PC-9 (cell line): ENCODE data around the gene ARRDC1. TPM values are rescaled to one million over a fixed set of nuclear protein-coding genes. Genes with fewer than 3 reads are reported as not detected.
"Not testable (repeated sequence)": the region's sequence is repeated elsewhere in the genome, so short reads cannot be mapped to it uniquely, and the experiment has no call there.

Experiments
- BruUV-seq: library from RNA; stranded (reverse); fragments of 400-500 nt; replicated peaks from 2 replicates; lab custom pipeline; 2021; lab: Mats Ljungman, UMichigan
- CTCF ChIA-PET: fragments of 300-600 bp; sonication (Branson Sonifier 250); formaldehyde crosslinking; loops from one replicate; lab custom pipeline; 2022; ENCODE audit warnings: antibody characterized with exemption; lab: Charles Lee
- POLR2A ChIA-PET: fragments of 300-600 bp; sonication (Branson Sonifier 250); formaldehyde crosslinking; loops from one replicate; lab custom pipeline; 2022; ENCODE audit warnings: antibody characterized with exemption; ENCODE audit not compliant: unreplicated experiment; lab: Charles Lee
- DNase-seq, 2 experiments: peaks; one replicate each; pipeline versions ENCODE4 v3.0.0 to v3.0.0-alpha.2; 2015 to 2022; ENCODE audit warnings: mixed read lengths in 1 of 2
- H2AFZ ChIP-seq: fragments of 200-600 bp; sonication (generic); 2 replicates; pipeline ENCODE4 v1.8.1; 2017; ENCODE audit warnings: antibody characterized with exemption
- H3F3A ChIP-seq: fragments of 200-600 bp; sonication (generic); 2 replicates; pipeline ENCODE4 v1.8.1; 2017; ENCODE audit warnings: antibody characterized with exemption, mild to moderate bottlenecking, low read depth; ENCODE audit not compliant: insufficient read depth
- H3K27ac ChIP-seq: fragments of 200-600 bp; sonication (generic); 2 replicates; pipeline ENCODE4 v1.6.1; 2016; ENCODE audit warnings: mixed run types
- H3K27me3 ChIP-seq: fragments of 200-600 bp; sonication (generic); 2 replicates; pipeline ENCODE4 v1.6.1; 2016; ENCODE audit warnings: low read depth, mixed run types; ENCODE audit not compliant: insufficient read depth
- H3K36me3 ChIP-seq: fragments of 200-600 bp; sonication (generic); 2 replicates; pipeline ENCODE4 v1.6.1; 2016; ENCODE audit warnings: low read depth, mixed run types
- H3K4me1 ChIP-seq: fragments of 200-600 bp; sonication (generic); replicated peaks from 2 replicates; pipeline ENCODE4 v1.6.1; 2016; ENCODE audit warnings: mixed run types; ENCODE audit not compliant: insufficient read depth
- H3K4me2 ChIP-seq: fragments of 200-600 bp; sonication (generic); 2 replicates; pipeline ENCODE4 v1.6.1; 2017; ENCODE audit warnings: mixed run types
- H3K4me3 ChIP-seq: fragments of 200-600 bp; sonication (generic); 2 replicates; pipeline ENCODE4 v1.6.1; 2016; ENCODE audit warnings: mixed run types
- H3K79me2 ChIP-seq: fragments of 200-600 bp; sonication (generic); 2 replicates; pipeline ENCODE4 v1.6.1; 2017; ENCODE audit warnings: low read depth, mixed run types
- H3K9me2 ChIP-seq: fragments of 200-600 bp; sonication (generic); 2 replicates; pipeline ENCODE4 v1.8.1; 2017; ENCODE audit warnings: mild to moderate bottlenecking; ENCODE audit not compliant: insufficient read depth
- H3K9me3 ChIP-seq: fragments of 200-600 bp; sonication (generic); 2 replicates; pipeline ENCODE4 v1.8.1; 2016; ENCODE audit warnings: low read depth; ENCODE audit not compliant: insufficient read depth
- H4K20me1 ChIP-seq: fragments of 200-600 bp; sonication (generic); 2 replicates; pipeline ENCODE4 v1.8.1; 2017; ENCODE audit not compliant: insufficient read depth
- EZH2 ChIP-seq: fragments of 200-600 bp; sonication (generic); IDR thresholded peaks from 2 replicates; pipeline ENCODE4 v1.8.0; 2017; ENCODE audit warnings: antibody characterized with exemption, low read depth
- intact Hi-C: fragments of 100-400 bp; cut with micrococcal nuclease; formaldehyde crosslinking; loops from one replicate; pipeline ENCODE4 v1.10.0; 2022; ENCODE audit not compliant: unreplicated experiment
- total RNA-seq: library from RNA; stranded (reverse); gene quantifications from 2 replicates; pipeline ENCODE4 v1.2.3, GENCODE V29; 2021
- TF ChIP-seq, protein P1 (sequence below): fragments of 200-600 bp; sonication (generic); conservative IDR thresholded peaks from 2 replicates; pipeline ENCODE4 v1.6.1; 2017; ENCODE audit warnings: mixed run types, antibody characterized with exemption, mild to moderate bottlenecking, moderate library complexity

The ARRDC1 gene
- total RNA-seq, 1 experiment from 2014 or later: 127 TPM

- 0 out of 2 replicates have a peak, but pooled peaks cover 5% of the 10 kb centered on the region for H4K20me1 ChIP-seq
- no peak overlapping the region for H2AFZ ChIP-seq
- peaks cover 9% of the 10 kb centered on the region; the same call in 1 of the 2 replicates for H3K36me3 ChIP-seq
- ChIA-PET POLR2A (interaction anchor here (0.6 kb wide), 1 partner anchor 415 kb away, joined by 3 read pairs; no protein-coding TSS in a partner anchor), CTCF (interaction anchor here (0.7 kb wide), 1 partner anchor 148 kb away, joined by 3 read pairs; no protein-coding TSS in a partner anchor)
- intact Hi-C loops: no loop called here
- no peaks in the 10 kb centered on the region for H3K79me2 ChIP-seq
- H3F3A ChIP-seq: peaks cover 18% of the 10 kb centered on the region; the same call in 1 of the 2 replicates
- no peaks in the 10 kb centered on the region for H3K9me3 ChIP-seq
- H3K4me1 ChIP-seq: no peaks in the 10 kb centered on the region
- H3K27me3 ChIP-seq: no peaks in the 10 kb centered on the region
- H3K4me2 ChIP-seq: no peak overlapping the region
- no peaks in the 10 kb centered on the region for H3K9me2 ChIP-seq
- DNase-seq: no peak
- no TSS peak for BruUV-seq
- H3K4me3 ChIP-seq: no peak overlapping the region
- no peak overlapping the region for H3K27ac ChIP-seq
- TF ChIP-seq, protein P1, sequence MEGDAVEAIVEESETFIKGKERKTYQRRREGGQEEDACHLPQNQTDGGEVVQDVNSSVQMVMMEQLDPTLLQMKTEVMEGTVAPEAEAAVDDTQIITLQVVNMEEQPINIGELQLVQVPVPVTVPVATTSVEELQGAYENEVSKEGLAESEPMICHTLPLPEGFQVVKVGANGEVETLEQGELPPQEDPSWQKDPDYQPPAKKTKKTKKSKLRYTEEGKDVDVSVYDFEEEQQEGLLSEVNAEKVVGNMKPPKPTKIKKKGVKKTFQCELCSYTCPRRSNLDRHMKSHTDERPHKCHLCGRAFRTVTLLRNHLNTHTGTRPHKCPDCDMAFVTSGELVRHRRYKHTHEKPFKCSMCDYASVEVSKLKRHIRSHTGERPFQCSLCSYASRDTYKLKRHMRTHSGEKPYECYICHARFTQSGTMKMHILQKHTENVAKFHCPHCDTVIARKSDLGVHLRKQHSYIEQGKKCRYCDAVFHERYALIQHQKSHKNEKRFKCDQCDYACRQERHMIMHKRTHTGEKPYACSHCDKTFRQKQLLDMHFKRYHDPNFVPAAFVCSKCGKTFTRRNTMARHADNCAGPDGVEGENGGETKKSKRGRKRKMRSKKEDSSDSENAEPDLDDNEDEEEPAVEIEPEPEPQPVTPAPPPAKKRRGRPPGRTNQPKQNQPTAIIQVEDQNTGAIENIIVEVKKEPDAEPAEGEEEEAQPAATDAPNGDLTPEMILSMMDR: no peak
- no peak for TF ChIP-seq EZH2
These were observed 47.4 kb upstream of the ARRDC1 start for GRCh38 chr9:137558127-137558526.

DNA sequence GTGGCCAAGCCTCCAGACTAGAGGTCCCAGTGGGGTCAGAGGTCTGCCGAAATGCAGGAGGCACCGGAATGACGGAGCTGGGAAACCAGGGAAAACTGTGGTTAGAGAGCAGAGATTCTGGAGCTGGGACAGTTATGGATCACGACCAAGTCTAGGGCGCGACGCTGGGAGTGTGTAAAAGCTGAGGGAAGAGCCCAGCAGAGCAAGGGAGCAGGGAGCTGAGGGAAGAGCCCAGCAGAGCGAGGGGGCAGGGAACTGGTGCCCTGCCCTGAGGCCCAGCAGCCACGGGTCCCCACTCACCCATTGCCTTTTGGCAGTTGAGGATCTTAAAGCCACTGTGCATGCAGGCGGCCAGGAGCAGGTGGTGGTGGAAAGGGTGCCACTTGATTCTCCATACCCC lies 41.4 kb upstream of the ARRDC1 start:
- H4K20me1 ChIP-seq: no peaks in the 10 kb centered on the region; the same call in 1 of the 2 replicates
- TF ChIP-seq EZH2: no peak
- TF ChIP-seq, protein P1: no peak
- H3K9me3 ChIP-seq: no peaks in the 10 kb centered on the region
- no peak overlapping the region for H3K4me2 ChIP-seq
- no peaks in the 10 kb centered on the region for H3K27me3 ChIP-seq
- no peaks in the 10 kb centered on the region for H3K4me1 ChIP-seq
- intact Hi-C loops: no loop called here
- no peaks in the 10 kb centered on the region for H3K79me2 ChIP-seq
- H3K9me2 ChIP-seq: no peaks in the 10 kb centered on the region
- no peak overlapping the region for H3K27ac ChIP-seq
- no peak overlapping the region for H3K4me3 ChIP-seq
- no peak for DNase-seq
- no TSS peak for BruUV-seq
- CTCF ChIA-PET: no interaction called here
- POLR2A ChIA-PET: interaction anchor here (0.6 kb wide), 1 partner anchor 461 kb away, joined by 4 read pairs; no protein-coding TSS in a partner anchor
- peaks cover 9% of the 10 kb centered on the region; the same call in 1 of the 2 replicates for H3K36me3 ChIP-seq
- no peak overlapping the region for H2AFZ ChIP-seq
- H3F3A ChIP-seq: no peaks in the 10 kb centered on the region

- H3K27me3 ChIP-seq: no peaks in the 10 kb centered on the region
- H3K4me3 ChIP-seq: no peak overlapping the region
- ChIA-PET CTCF (no interaction called here), POLR2A (no interaction called here)
- no peaks in the 10 kb centered on the region for H3K79me2 ChIP-seq
- no peaks in the 10 kb centered on the region for H3K9me3 ChIP-seq
- H2AFZ ChIP-seq: no peak overlapping the region
- BruUV-seq: no TSS peak
- 0 out of 2 replicates have a peak, but pooled peaks cover 1% of the 10 kb centered on the region for H3K36me3 ChIP-seq
- H3K4me2 ChIP-seq: no peak overlapping the region
- H4K20me1 ChIP-seq: no peaks in the 10 kb centered on the region; the same call in 1 of the 2 replicates
- H3K27ac ChIP-seq: no peak overlapping the region
- H3K4me1 ChIP-seq: no peaks in the 10 kb centered on the region
- no peak for DNase-seq
- no peaks in the 10 kb centered on the region for H3F3A ChIP-seq
- intact Hi-C loops: no loop called here
- no peaks in the 10 kb centered on the region for H3K9me2 ChIP-seq
- TF ChIP-seq EZH2: no peak
- TF ChIP-seq, protein P1: no peak
These were observed 40.6 kb upstream of the ARRDC1 start for GRCh38 chr9:137564817-137565411.

DNA sequence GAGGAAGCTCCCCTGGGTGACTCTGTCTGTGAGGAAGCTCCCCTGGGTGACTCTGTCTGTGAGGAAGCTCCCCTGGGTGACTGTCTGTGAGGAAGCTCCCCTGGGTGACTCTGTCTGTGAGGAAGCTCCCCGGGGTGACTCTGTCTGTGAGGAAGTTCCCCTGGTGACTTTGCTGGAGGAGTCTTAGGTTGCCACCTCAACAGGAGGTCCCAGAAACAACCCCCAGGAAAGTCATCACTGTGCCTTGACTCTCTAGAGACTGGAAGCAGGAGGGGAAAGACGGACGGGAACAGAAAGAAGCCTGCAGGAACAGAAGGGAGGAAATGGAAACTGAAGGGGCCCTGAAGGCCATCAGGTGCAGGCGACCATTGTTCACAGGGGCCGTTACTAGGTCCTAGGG lies 37.0 kb upstream of the ARRDC1 start:
- POLR2A ChIA-PET, H2AFZ ChIP-seq, DNase-seq, H3K4me3 ChIP-seq, H3K27ac ChIP-seq, H3K4me1 ChIP-seq, CTCF ChIA-PET, H3K27me3 ChIP-seq, H3K4me2 ChIP-seq, H3K9me3 ChIP-seq, H3F3A ChIP-seq, intact Hi-C loops, BruUV-seq, H3K79me2 ChIP-seq, H4K20me1 ChIP-seq, H3K9me2 ChIP-seq: not testable (repeated sequence)
- peaks cover 11% of the 10 kb centered on the region for H3K36me3 ChIP-seq
